Measurements from ENCODE around the gene YJU2. TPM values are rescaled to one million over a fixed set of nuclear protein-coding genes. Genes with fewer than 3 reads are reported as not detected.
"Not testable (repeated sequence)": the region's sequence is repeated elsewhere in the genome, so short reads cannot be mapped to it uniquely, and the experiment has no call there.

Gene YJU2
- total and polyA plus RNA-seq, 11 donors, result 7.6 to 26.7 (median 12.7) TPM

DNA sequence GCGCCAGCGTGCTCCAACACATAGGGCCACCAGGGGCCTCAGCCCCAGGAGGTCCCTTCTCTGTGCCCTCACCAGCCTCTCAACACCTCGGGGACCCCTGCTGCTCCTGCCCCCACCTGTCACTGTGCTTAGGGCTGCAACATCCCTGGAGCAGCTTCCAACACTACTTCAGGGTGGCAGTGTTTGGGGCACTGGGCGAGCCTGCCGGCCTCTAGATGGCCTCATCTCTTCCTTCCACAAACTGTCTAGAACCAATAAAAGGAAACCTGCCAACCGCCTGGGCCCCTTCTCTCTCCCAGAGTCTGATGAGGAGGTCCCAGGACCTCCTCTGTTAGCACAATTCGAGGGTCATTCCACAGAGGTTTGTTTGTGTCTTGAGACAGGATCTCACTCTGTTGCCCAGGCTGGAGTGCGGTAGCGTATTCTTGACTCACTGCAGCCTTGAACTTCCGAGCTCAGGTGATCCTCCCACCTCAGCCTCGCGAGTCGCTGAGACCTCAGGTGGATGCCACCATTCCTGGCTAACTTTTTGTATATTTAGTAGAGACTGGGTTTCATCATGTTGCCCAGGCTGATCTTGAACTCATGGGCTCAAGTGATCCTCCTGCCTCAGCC lies 22.0 kb downstream of the YJU2 start:
- WGBS, 4 donors, result 88 to 92% (median 89%) methylated on average over 12 to 13 of the region's 13 CpGs
- Histone ChIP-seq H3K9me3 (peaks cover 0 to 6% (median 0%) of the 10 kb centered on the region in 12 donors), H3K27me3 (no peaks in the 10 kb centered on the region), H3K27ac (no peak overlapping the region), H3K36me3 (peaks cover 0 to 82% (median 60%) of the 10 kb centered on the region in 9 donors), H3K4me3 (no peak overlapping the region), H3K4me1 (peaks cover 0 to 7% (median 0%) of the 10 kb centered on the region in 12 donors)
- no peak for TF ChIP-seq POLR2A (IDR thresholded peaks at IDR 0.05)
- TF ChIP-seq, protein P1, sequence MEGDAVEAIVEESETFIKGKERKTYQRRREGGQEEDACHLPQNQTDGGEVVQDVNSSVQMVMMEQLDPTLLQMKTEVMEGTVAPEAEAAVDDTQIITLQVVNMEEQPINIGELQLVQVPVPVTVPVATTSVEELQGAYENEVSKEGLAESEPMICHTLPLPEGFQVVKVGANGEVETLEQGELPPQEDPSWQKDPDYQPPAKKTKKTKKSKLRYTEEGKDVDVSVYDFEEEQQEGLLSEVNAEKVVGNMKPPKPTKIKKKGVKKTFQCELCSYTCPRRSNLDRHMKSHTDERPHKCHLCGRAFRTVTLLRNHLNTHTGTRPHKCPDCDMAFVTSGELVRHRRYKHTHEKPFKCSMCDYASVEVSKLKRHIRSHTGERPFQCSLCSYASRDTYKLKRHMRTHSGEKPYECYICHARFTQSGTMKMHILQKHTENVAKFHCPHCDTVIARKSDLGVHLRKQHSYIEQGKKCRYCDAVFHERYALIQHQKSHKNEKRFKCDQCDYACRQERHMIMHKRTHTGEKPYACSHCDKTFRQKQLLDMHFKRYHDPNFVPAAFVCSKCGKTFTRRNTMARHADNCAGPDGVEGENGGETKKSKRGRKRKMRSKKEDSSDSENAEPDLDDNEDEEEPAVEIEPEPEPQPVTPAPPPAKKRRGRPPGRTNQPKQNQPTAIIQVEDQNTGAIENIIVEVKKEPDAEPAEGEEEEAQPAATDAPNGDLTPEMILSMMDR (IDR thresholded peaks at IDR 0.05), result no peak
- intact Hi-C loops (cut with DNase I), result loop anchor here (5.0 to 10.0 kb wide), 6 partner anchors 56 to 256 kb away; partner anchors contain the start of genes CHAF1A (in 3 of the 10) and SH3GL1 (in 3 of the 10)
- DNase-seq, result no peak
- ATAC-seq, result no peak

DNA sequence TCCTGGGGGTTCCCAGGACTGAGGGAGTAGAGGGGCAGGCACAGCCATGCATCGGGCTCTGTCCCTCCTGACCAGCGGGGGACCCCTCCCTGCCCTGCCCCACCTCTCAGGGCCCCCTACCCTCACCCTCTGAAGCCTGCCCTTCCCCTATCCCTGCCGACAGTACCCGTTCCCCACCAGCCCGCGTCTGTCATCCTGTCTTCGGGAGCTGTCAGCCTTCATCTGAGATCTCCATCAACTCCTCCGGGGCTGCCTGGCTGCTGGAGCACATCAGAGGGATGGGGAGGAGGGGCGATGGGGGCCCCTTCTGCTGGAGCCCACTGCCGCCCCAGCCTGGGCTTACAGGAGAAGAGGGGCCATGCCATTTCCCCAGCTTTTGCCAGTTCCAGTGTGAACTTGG lies 26.0 kb downstream of the YJU2 start:
- Histone ChIP-seq H3K4me3 (no peak overlapping the region), H3K9me3 (peaks cover 0 to 6% (median 0%) of the 10 kb centered on the region in 12 donors), H3K4me1 (peaks cover 0 to 3% (median 0%) of the 10 kb centered on the region in 12 donors), H3K27me3 (peaks cover 0 to 7% (median 0%) of the 10 kb centered on the region in 9 donors), H3K36me3 (peaks cover 0 to 45% (median 27%) of the 10 kb centered on the region in 9 donors), H3K27ac (no peak overlapping the region)
- TF ChIP-seq, protein P1 (IDR thresholded peaks at IDR 0.05), result no peak
- TF ChIP-seq POLR2A (IDR thresholded peaks at IDR 0.05), result no peak
- no peak for DNase-seq
- 44 to 58% (median 54%) methylated on average over 8 to 10 of the region's 10 CpGs for WGBS, 4 donors
- ATAC-seq, result peak in 1 of 4 donors; percentile 29
- intact Hi-C loops (cut with DNase I), result loop anchor here in 2 of 10 donors (10.0 kb wide), 1 partner anchor 252 kb away; no protein-coding TSS in a partner anchor

DNA sequence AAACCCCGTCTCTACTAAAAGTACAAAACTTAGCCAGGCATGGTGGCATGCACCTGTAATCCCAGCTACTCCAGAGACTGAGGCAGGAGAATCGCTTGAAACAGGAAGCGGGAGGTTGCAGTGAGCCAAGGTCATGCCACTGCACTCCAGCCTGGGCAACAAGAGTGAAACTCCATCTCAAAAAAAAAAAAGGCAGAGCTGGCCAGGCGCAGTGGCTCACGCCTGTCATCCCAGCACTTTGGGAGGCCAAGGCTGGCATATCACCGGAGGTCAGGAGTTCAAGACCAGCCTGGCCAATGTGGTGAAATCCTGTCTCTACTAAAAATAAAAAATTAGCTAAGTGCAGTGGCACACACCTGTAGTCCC lies 27.4 kb downstream of the YJU2 start:
- intact Hi-C loops (cut with DNase I), result loop anchor here in 2 of 10 donors (10.0 kb wide), 1 partner anchor 250 kb away; no protein-coding TSS in a partner anchor
- H3K9me3 ChIP-seq, H3K27ac ChIP-seq, H3K4me3 ChIP-seq, ATAC-seq, DNase-seq: not testable (repeated sequence)
- 77 to 88% (median 86%) methylated on average over 6 of the region's 6 CpGs for WGBS, 4 donors
- Histone ChIP-seq H3K4me1 (peaks cover 0 to 13% (median 3%) of the 10 kb centered on the region in 12 donors), H3K36me3 (peaks cover 0 to 31% (median 14%) of the 10 kb centered on the region in 9 donors), H3K27me3 (peaks cover 3 to 21% (median 8%) of the 10 kb centered on the region in 9 donors)

DNA sequence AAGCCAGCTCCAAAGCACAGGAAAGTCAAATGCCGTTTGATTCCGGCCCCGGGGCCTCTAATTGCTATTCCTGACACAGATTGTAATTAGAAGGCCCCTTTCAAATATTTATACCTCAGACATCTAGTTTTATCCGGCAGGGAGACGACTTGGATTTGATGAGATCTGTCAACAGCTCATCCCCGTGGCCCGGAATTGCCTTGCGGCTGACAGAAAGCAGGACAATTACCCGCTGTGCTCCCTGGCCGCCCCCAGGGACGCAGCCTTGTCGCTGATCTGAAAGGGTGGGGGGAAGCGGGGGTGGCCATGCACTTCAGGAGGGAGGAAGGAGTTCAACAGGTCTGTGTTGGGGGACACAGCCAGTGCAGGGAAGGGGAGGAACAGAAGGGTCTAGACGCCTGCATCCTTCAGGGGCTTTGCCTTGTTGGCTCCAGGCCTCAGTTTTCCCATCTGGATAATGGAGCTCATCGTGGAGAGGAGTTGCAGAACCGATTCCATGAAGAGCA lies 30.4 kb downstream of the YJU2 start:
- H3K27ac ChIP-seq, result no peak overlapping the region
- ATAC-seq, result no peak

More for the DNA sequence above, 30.4 kb downstream of the YJU2 start:
- Histone ChIP-seq H3K27me3 (peaks cover 14 to 46% (median 33%) of the 10 kb centered on the region in 9 donors), H3K4me3 (no peak overlapping the region), H3K36me3 (peaks cover 0 to 5% (median 0%) of the 10 kb centered on the region in 9 donors), H3K4me1 (peaks cover 0 to 22% (median 9%) of the 10 kb centered on the region in 12 donors), H3K9me3 (peaks cover 0 to under 1% (median 0%) of the 10 kb centered on the region in 12 donors)
- no peak for DNase-seq
- intact Hi-C loops (cut with DNase I), result loop anchor here in 2 of 10 donors (10.0 kb wide), 1 partner anchor 248 kb away; no protein-coding TSS in a partner anchor
- TF ChIP-seq POLR2A (IDR thresholded peaks at IDR 0.05), result no peak
- TF ChIP-seq, protein P1 (IDR thresholded peaks at IDR 0.05), result no peak
- WGBS, 4 donors, result 15 to 20% (median 17%) methylated on average over 16 of the region's 16 CpGs
